Measurements from ENCODE around the gene MLLT6. TPM values are rescaled to one million over a fixed set of nuclear protein-coding genes. Genes with fewer than 3 reads are reported as not detected.

The MLLT6 gene
- total and polyA plus RNA-seq, 2 of the 13 experiments (the other 11 are each of a cell fraction or from before 2014, with no cell fraction given): 50.7 to 69.5 TPM

- peak; percentile 72; the same call in 1 of the 2 replicates for TF ChIP-seq MAF1 (CRISPR knock-in tag; IDR thresholded peaks at IDR 0.05; ENCODE audit: borderline replicate concordance)
- TF ChIP-seq ZNF281 (CRISPR knock-in tag; IDR thresholded peaks at IDR 0.05; ENCODE audit: borderline replicate concordance): peak; percentile 63; the same call in 1 of the 2 replicates
- peak; percentile 79 for TF ChIP-seq HIVEP1 (CRISPR knock-in tag; IDR thresholded peaks at IDR 0.05)
- TF ChIP-seq ZNF280D (CRISPR knock-in tag; IDR thresholded peaks at IDR 0.05): no peak; the same call in 1 of the 2 replicates
- no peak for TF ChIP-seq NFAT5 (CRISPR knock-in tag; IDR thresholded peaks at IDR 0.05)
- TF ChIP-seq SCMH1 (CRISPR knock-in tag; IDR thresholded peaks at IDR 0.05; ENCODE audit: borderline replicate concordance): no peak
- TF ChIP-seq ZNF34 (CRISPR knock-in tag; IDR thresholded peaks at IDR 0.05; ENCODE audit: borderline replicate concordance): peak; percentile 89; the same call in 1 of the 2 replicates
- TF ChIP-seq GMEB1 (CRISPR knock-in tag; IDR thresholded peaks at IDR 0.05; ENCODE audit: borderline replicate concordance): 0 out of 2 replicates have a peak, but pooled peaks have one; percentile 51
- TF ChIP-seq ATF7 (IDR thresholded peaks at IDR 0.05): no peak
- no peak for TF ChIP-seq ATF7 (CRISPR knock-in tag; IDR thresholded peaks at IDR 0.05)
Observed at GRCh38 chr17:38663125-38663751, 41.8 kb upstream of the MLLT6 start (continued).

Data from HepG2 (cell line).